HepG2 (cell line): ENCODE data around the gene ZC3H7B. TPM values are rescaled to one million over a fixed set of nuclear protein-coding genes. Genes with fewer than 3 reads are reported as not detected.

Experiments
- ATAC-seq: fragments of 200-7000 bp; cut with Tn5 transposase; 3 replicates; pipeline ENCODE4 v1.9.1; 2020; ENCODE audit warnings: mild to moderate bottlenecking, moderate library complexity
- BruUV-seq: library from RNA; stranded (reverse); fragments of 400-500 nt; replicated peaks from 2 replicates; lab custom pipeline; 2021; lab: Mats Ljungman, UMichigan
- CTCF ChIA-PET: fragments of 300-600 bp; formaldehyde crosslinking; extraction: SDS; loops from one replicate; lab custom pipeline; 2021; ENCODE audit warnings: low total read pairs, inconsistent platforms, low intra/inter-chr PET ratio; lab: Yijun Ruan, JAX
- POLR2A ChIA-PET: fragments of 350-600 bp; sonication (Branson Sonifier 250); formaldehyde crosslinking; loops from one replicate; lab custom pipeline; 2020; ENCODE audit warnings: antibody characterized with exemption, inconsistent platforms; lab: Yijun Ruan, JAX
- DNase-seq: peaks from one replicate; pipeline ENCODE4 v3.0.0-alpha.2; 2015; ENCODE audit warnings: low spot score
- FAIRE-seq: peaks from 3 replicates; lab custom pipeline; 2011; peaks lifted over from hg19 to GRCh38; lab: Jason Lieb, UNC
- H2AFZ ChIP-seq: one replicate; pipeline ENCODE4 v1.6.1; 2011; ENCODE audit warnings: low read length, inconsistent platforms
- H3K27ac ChIP-seq: fragments of 300-600 bp; 3 replicates; pipeline ENCODE4 v1.8.0; 2011; ENCODE audit warnings: mixed run types, mild to moderate bottlenecking, mixed read lengths, low read length, inconsistent platforms; ENCODE audit not compliant: insufficient read depth; ENCODE audit errors: extremely low read length
- H3K27me3 ChIP-seq, 2 experiments: fragments of 200-600 bp in 1 of 2; 2 replicates in 1 of 2; 3 replicates in 1 of 2; pipeline versions ENCODE4 v1.6.0 to v1.8.0; 2011; ENCODE audit warnings: low read length in 2 of 2, mild to moderate bottlenecking in 2 of 2, moderate library complexity in 2 of 2, inconsistent platforms in 1 of 2; ENCODE audit not compliant: insufficient read depth in 2 of 2, control insufficient read depth in 1 of 2
- H3K36me3 ChIP-seq, 2 experiments: fragments of 200-600 bp in 1 of 2; replicated peaks in 1 of 2; 2 replicates in 1 of 2; 3 replicates in 1 of 2; pipeline versions ENCODE4 v1.5.1 to v1.8.0; 2011; ENCODE audit warnings: low read length in 2 of 2, inconsistent platforms in 1 of 2; ENCODE audit not compliant: insufficient read depth in 2 of 2, control insufficient read depth in 1 of 2
- H3K4me1 ChIP-seq: 2 replicates; pipeline ENCODE4 v1.5.1; 2012; ENCODE audit warnings: low read length, inconsistent platforms; ENCODE audit not compliant: insufficient read depth
- H3K4me2 ChIP-seq: 2 replicates; pipeline ENCODE4 v1.6.0; 2011; ENCODE audit warnings: low read depth, low read length, inconsistent platforms
- H3K4me3 ChIP-seq, 3 experiments: fragments of 200-600 bp in 1 of 3; sonication (generic), shearing (Covaris generic) in 1 of 3; replicated peaks in 1 of 3; 2 replicates each; pipeline ENCODE4 v1.5.1; 2011 to 2016; ENCODE audit warnings: low read length in 3 of 3, inconsistent platforms in 2 of 3, low read depth in 2 of 3, mild to moderate bottlenecking in 2 of 3, control low read depth in 1 of 3, mixed read lengths in 1 of 3; ENCODE audit not compliant: insufficient read depth in 1 of 3
- H3K79me2 ChIP-seq: one replicate; pipeline ENCODE4 v1.6.1; 2011; ENCODE audit warnings: low read length, inconsistent platforms; ENCODE audit not compliant: insufficient read depth
- H3K9ac ChIP-seq: 2 replicates; pipeline ENCODE4 v1.6.0; 2011; ENCODE audit warnings: mild to moderate bottlenecking, low read depth, low read length, inconsistent platforms; ENCODE audit not compliant: insufficient read depth
- H3K9me3 ChIP-seq: 2 replicates; pipeline ENCODE4 v1.5.1; 2012; ENCODE audit warnings: mild to moderate bottlenecking, low read length
- H4K20me1 ChIP-seq: 2 replicates; pipeline ENCODE4 v1.6.0; 2011; ENCODE audit warnings: inconsistent platforms, mild to moderate bottlenecking, low read length, moderate library complexity; ENCODE audit not compliant: insufficient read depth
- ATF1 ChIP-seq: IDR thresholded peaks from 2 replicates; pipeline ENCODE4 v1.6.1; 2016; ENCODE audit warnings: mild to moderate bottlenecking, control low read depth
- CHD2 ChIP-seq: IDR thresholded peaks from 2 replicates; pipeline ENCODE4 v1.6.1; 2011; ENCODE audit warnings: low read depth, low read length, improper control_type of control experiment
- SNAPC2 ChIP-seq: sonication (generic); formaldehyde crosslinking; IDR thresholded peaks from 2 replicates; pipeline ENCODE4 v1.8.1; 2022; ENCODE audit warnings: mild to moderate bottlenecking, missing genetic modification reagents
- SSRP1 ChIP-seq: IDR thresholded peaks from 2 replicates; pipeline ENCODE4 v1.6.1; 2016; ENCODE audit warnings: control low read depth
- ZC3H13 ChIP-seq: sonication (generic); formaldehyde crosslinking; IDR thresholded peaks from 2 replicates; pipeline ENCODE4 v1.8.1; 2023; ENCODE audit warnings: mild to moderate bottlenecking, missing genetic modification reagents, moderate library complexity
- ZNF512B ChIP-seq: sonication (generic); formaldehyde crosslinking; IDR thresholded peaks from 2 replicates; pipeline ENCODE4 v1.5.1; 2020; ENCODE audit warnings: missing genetic modification reagents, mild to moderate bottlenecking, borderline replicate concordance
- ZNF709 ChIP-seq: sonication (generic); formaldehyde crosslinking; IDR thresholded peaks from 2 replicates; pipeline ENCODE4 v1.5.0; 2020; ENCODE audit warnings: mild to moderate bottlenecking, missing genetic modification reagents
- ZZZ3 ChIP-seq: sonication (generic); formaldehyde crosslinking; IDR thresholded peaks from 2 replicates; pipeline ENCODE4 v1.4.0; 2020; ENCODE audit warnings: missing genetic modification reagents, mild to moderate bottlenecking, borderline replicate concordance
- WGBS: methylation state at CpG from one replicate; pipeline ENCODE4 v1.1.6; 2017; ENCODE audit warnings: low lambda C conversion rate; 5-methylcytosine and 5-hydroxymethylcytosine counted together
- in situ Hi-C: cut with HindIII; loops from 2 replicates; pipeline ENCODE4 v1.10.0; 2017; ENCODE audit warnings: low pct_unique_long_range_greater_than_20kb; ENCODE audit not compliant: extremely low pct_ligation_motif_present
- intact Hi-C: fragments of 100-400 bp; cut with micrococcal nuclease; formaldehyde crosslinking; loops from one replicate; pipeline ENCODE4 v1.10.0; 2022; ENCODE audit not compliant: unreplicated experiment
- polyA plus RNA-seq, 8 experiments: library from polyadenylated mRNA; depleted of rRNA in 3 of 8; stranded (reverse) in 7 of 8; unstranded in 1 of 8; fragments of >200 nt; fragmentation: Illumina TruSeq in 4 of 8; extraction: Trizol in 4 of 8; gene quantifications; 2 replicates each; pipeline versions ENCODE4 v1.2.1 to v1.2.3, GENCODE V29; 2011 to 2016; ENCODE audit warnings: low read depth in 4 of 8, missing spikeins in 1 of 8, mixed read lengths in 1 of 8; ENCODE audit not compliant: insufficient read depth in 1 of 8
- total RNA-seq, 5 experiments: library from RNA; depleted of rRNA; stranded (reverse); fragments of >200 nt; fragmentation: Illumina TruSeq; extraction: Trizol; gene quantifications; 2 replicates each; pipeline ENCODE4 v1.2.3, GENCODE V29; 2016; ENCODE audit warnings: low read depth in 1 of 5
- TF ChIP-seq, protein P1 (sequence below): sonication (generic); formaldehyde crosslinking; IDR thresholded peaks from 2 replicates; pipeline ENCODE4 v1.8.0; 2022; ENCODE audit warnings: missing genetic modification reagents, mild to moderate bottlenecking, borderline replicate concordance
- TF ChIP-seq, protein P2 (sequence below): IDR thresholded peaks from 2 replicates; pipeline ENCODE4 v1.6.1; 2016; ENCODE audit warnings: low read depth

The ZC3H7B gene
- total and polyA plus RNA-seq, 2 of the 13 experiments (the other 11 are each of a cell fraction or from before 2014, with no cell fraction given) = 26.4 to 37.2 TPM

DNA sequence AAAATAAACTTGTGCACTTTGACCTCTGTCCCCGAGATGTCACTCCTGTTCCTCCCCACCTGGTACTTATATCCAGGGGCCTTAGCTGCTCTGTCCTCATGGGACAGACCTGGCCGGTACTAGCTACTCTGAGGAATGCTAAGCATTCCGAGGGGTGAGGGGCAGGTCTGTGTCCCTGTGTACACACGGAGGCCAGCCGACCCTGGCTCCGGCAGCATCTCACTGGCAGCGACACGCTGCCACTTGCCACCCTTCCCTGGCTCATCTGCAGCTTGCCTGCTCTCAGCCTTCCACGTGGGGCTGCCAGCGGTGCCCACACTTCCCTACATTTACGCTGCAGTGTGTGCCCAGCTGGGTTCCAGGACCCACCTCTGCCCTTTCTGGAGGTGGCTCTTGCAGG is 58.8 kb downstream of the ZC3H7B start (continued):
- TF ChIP-seq ZNF512B (CRISPR knock-in tag) = no peak
- peak; percentile 45; the same call in 1 of the 2 replicates for TF ChIP-seq CHD2

DNA sequence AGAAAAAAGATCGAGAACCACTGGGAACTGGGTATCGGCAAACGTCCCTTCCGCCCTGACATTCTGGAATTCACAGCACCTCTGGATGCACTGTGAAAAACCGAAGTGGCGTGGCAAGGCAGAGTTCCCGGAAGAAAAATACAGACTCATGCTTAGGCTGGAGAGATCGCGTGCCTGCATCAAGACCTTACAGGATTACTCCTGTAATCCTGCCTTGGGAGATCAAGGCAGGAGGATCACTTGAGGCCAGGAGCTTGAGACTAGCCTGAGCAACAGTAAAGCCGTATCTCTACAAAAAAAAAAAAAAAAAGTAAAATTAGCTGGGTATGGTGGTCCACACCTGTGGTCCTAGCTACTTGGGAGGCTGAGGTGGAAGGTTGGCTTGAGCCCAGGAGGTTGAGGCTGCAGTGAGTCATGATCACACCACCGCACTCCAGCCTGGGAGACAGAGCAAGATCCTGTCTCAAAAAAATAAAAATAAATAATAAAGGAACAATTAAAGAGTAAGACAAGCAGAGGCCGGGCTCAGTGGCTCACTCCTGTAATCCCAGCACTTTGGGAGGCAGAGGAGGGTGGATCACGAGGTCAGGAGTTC is 60.5 kb downstream of the ZC3H7B start:
- in situ Hi-C loops = no loop called here
- H2AFZ ChIP-seq = no peak overlapping the region
- 90% methylated on average over 13 of the region's 13 CpGs for WGBS
- FAIRE-seq = no peak
- no peak for DNase-seq
- no peak for ATAC-seq
- TF ChIP-seq ZNF709 (CRISPR knock-in tag) (no peak), ZZZ3 (no peak), SSRP1 (no peak), ATF1 (CRISPR knock-in tag) (no peak), SNAPC2 (no peak), ZC3H13 (CRISPR knock-in tag) (no peak)
- TF ChIP-seq, protein P1, sequence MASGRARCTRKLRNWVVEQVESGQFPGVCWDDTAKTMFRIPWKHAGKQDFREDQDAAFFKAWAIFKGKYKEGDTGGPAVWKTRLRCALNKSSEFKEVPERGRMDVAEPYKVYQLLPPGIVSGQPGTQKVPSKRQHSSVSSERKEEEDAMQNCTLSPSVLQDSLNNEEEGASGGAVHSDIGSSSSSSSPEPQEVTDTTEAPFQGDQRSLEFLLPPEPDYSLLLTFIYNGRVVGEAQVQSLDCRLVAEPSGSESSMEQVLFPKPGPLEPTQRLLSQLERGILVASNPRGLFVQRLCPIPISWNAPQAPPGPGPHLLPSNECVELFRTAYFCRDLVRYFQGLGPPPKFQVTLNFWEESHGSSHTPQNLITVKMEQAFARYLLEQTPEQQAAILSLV (CRISPR knock-in tag) = no peak
- TF ChIP-seq, protein P2, sequence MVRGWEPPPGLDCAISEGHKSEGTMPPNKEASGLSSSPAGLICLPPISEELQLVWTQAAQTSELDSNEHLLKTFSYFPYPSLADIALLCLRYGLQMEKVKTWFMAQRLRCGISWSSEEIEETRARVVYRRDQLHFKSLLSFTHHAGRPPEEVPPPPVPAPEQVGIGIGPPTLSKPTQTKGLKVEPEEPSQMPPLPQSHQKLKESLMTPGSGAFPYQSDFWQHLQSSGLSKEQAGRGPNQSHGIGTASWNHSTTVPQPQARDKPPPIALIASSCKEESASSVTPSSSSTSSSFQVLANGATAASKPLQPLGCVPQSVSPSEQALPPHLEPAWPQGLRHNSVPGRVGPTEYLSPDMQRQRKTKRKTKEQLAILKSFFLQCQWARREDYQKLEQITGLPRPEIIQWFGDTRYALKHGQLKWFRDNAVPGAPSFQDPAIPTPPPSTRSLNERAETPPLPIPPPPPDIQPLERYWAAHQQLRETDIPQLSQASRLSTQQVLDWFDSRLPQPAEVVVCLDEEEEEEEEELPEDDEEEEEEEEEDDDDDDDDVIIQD (CRISPR knock-in tag) = no peak
- TF ChIP-seq, all 625 proteins: peak for 0
- intact Hi-C loops = loop anchor here (10.0 kb wide), 1 partner anchor 57 kb away; the partner anchor contains the start of gene ZC3H7B
- Histone ChIP-seq H3K9ac (no peak overlapping the region), H3K36me3 (peaks cover 3 to 12% of the 10 kb centered on the region in 2 experiments; a peak in 2 of 5 replicates), H4K20me1 (no peaks in the 10 kb centered on the region), H3K4me3 (no peak overlapping the region), H3K27me3 (no peaks in the 10 kb centered on the region; a peak in 1 of 5 replicates), H3K9me3 (no peaks in the 10 kb centered on the region), H3K79me2 (no peaks in the 10 kb centered on the region), H3K4me1 (peaks cover 57% of the 10 kb centered on the region), H3K27ac (no peak overlapping the region), H3K4me2 (no peak overlapping the region)
- CTCF ChIA-PET = no interaction called here
- BruUV-seq = no TSS peak
- POLR2A ChIA-PET = interaction anchor here (7.5 kb wide), 1 partner anchor 20 kb away, joined by 135 read pairs; the partner anchor contains the start of gene TEF
